Uterus (tissue), 4 donors: ENCODE measurements around the gene PRXL2C. TPM values are rescaled to one million over a fixed set of nuclear protein-coding genes. Genes with fewer than 3 reads are reported as not detected.

Experiments used
- DNase-seq, 2 donors: peaks; one replicate each; pipeline ENCODE4 v3.0.0-alpha.2; 2019 to 2020
- H3K27ac ChIP-seq, 2 donors: fragments of 200-600 bp; sonication (generic); 1 replicate in 1 of 2; 2 replicates in 1 of 2; pipeline ENCODE4 v1.5.1; 2016 to 2018
- H3K27me3 ChIP-seq, 2 donors: fragments of 200-600 bp; sonication (generic); one replicate each; pipeline ENCODE4 v1.5.1; 2018 to 2019; ENCODE audit warnings: control low read depth in 1 of 2
- H3K36me3 ChIP-seq, 2 donors: fragments of 200-600 bp; sonication (generic); one replicate each; pipeline ENCODE4 v1.5.1; 2019; ENCODE audit warnings: control low read depth in 1 of 2
- H3K4me1 ChIP-seq, 2 donors: fragments of 200-600 bp; sonication (generic); one replicate each; pipeline ENCODE4 v1.5.1; 2018 to 2019; ENCODE audit warnings: control low read depth in 1 of 2
- H3K4me3 ChIP-seq, 2 donors: fragments of 200-600 bp; sonication (generic); 1 replicate in 1 of 2; 2 replicates in 1 of 2; pipeline ENCODE4 v1.5.1; 2018 to 2019; ENCODE audit warnings: mild to moderate bottlenecking in 1 of 2
- H3K9me3 ChIP-seq, 2 donors: fragments of 200-600 bp; sonication (generic); one replicate each; pipeline ENCODE4 v1.5.1; 2019; ENCODE audit warnings: control low read depth in 1 of 2
- CTCF ChIP-seq, 4 experiments: fragments of 200-600 bp in 2 of 4; fragments of 450-650 bp in 2 of 4; sonication (generic) in 2 of 4; IDR thresholded peaks; one replicate each; pipeline ENCODE4 v1.5.1; 2016 to 2019; ENCODE audit warnings: antibody characterized with exemption in 4 of 4, mild to moderate bottlenecking in 2 of 4, moderate library complexity in 1 of 4
- POLR2A ChIP-seq, 2 donors: fragments of 450-650 bp; IDR thresholded peaks; one replicate each; pipeline ENCODE4 v1.6.1; 2016; ENCODE audit warnings: antibody characterized with exemption in 2 of 2, mild to moderate bottlenecking in 1 of 2, moderate library complexity in 1 of 2
- intact Hi-C: fragments of 100-400 bp; cut with DNase I; formaldehyde crosslinking; loops from one replicate; pipeline ENCODE4 v1.15.1; 2023; ENCODE audit warnings: low total_unique reads
- total RNA-seq, 4 donors: library from RNA; depleted of rRNA in 3 of 4; stranded (reverse); fragments of >200 nt in 3 of 4; gene quantifications; one replicate each; pipeline versions ENCODE4 v1.1.0 to v1.2.4, GENCODE V29; 2014 to 2023
- donor health status: DM: yes; HTN: yes; CAD: no.

PRXL2C gene
- total RNA-seq, 4 donors from 2014 or later = 8.5 to 24.7 (median 19.8) TPM

- H3K4me3 ChIP-seq = peak overlapping the region; percentile 34 to 68
- intact Hi-C loops = no loop called here
- DNase-seq = peak in 1 of 2 donors; percentile 20
- peak overlapping the region; percentile 61 to 66 for H3K27ac ChIP-seq
- no peaks in the 10 kb centered on the region for H3K27me3 ChIP-seq
- no peaks in the 10 kb centered on the region for H3K4me1 ChIP-seq
- no peak for TF ChIP-seq POLR2A (IDR thresholded peaks at IDR 0.05)
- TF ChIP-seq CTCF (IDR thresholded peaks at IDR 0.05) = no peak
- H3K36me3 ChIP-seq = no peaks in the 10 kb centered on the region
- no peaks in the 10 kb centered on the region for H3K9me3 ChIP-seq
Measured at GRCh38 chr9:96619124-96619465, 36.0 kb downstream of the PRXL2C start.

GRCh38 chr9:96618209-96619123 lies 36.7 kb downstream of the PRXL2C start:
- Histone ChIP-seq H3K27me3 (no peaks in the 10 kb centered on the region), H3K27ac (peak overlapping the region; percentile 61 to 66), H3K4me3 (peak overlapping the region; percentile 34 to 68), H3K9me3 (no peaks in the 10 kb centered on the region), H3K36me3 (no peaks in the 10 kb centered on the region), H3K4me1 (no peaks in the 10 kb centered on the region)
- DNase-seq = peak in 1 of 2 donors; percentile 36
- TF ChIP-seq CTCF (IDR thresholded peaks at IDR 0.05) (no peak), POLR2A (IDR thresholded peaks at IDR 0.05) (no peak)
- intact Hi-C loops = no loop called here

GRCh38 chr9:96617439-96618185 lies 37.5 kb downstream of the PRXL2C start:
- no peak overlapping the region for H3K4me3 ChIP-seq

GRCh38 chr9:96616817-96617438 lies 38.2 kb downstream of the PRXL2C start:
- no peaks in the 10 kb centered on the region for H3K4me1 ChIP-seq
- no peak overlapping the region for H3K27ac ChIP-seq
- H3K27me3 ChIP-seq = no peaks in the 10 kb centered on the region
- intact Hi-C loops = no loop called here
- no peaks in the 10 kb centered on the region for H3K36me3 ChIP-seq
- H3K9me3 ChIP-seq = no peaks in the 10 kb centered on the region
- TF ChIP-seq POLR2A (IDR thresholded peaks at IDR 0.05) (no peak), CTCF (IDR thresholded peaks at IDR 0.05) (no peak)
- DNase-seq = no peak
- no peak overlapping the region for H3K4me3 ChIP-seq

More at GRCh38 chr9:96617439-96618185, 37.5 kb downstream of the PRXL2C start:
- TF ChIP-seq POLR2A (IDR thresholded peaks at IDR 0.05) (no peak), CTCF (IDR thresholded peaks at IDR 0.05) (no peak)
- Histone ChIP-seq H3K27me3 (no peaks in the 10 kb centered on the region), H3K27ac (no peak overlapping the region), H3K4me1 (no peaks in the 10 kb centered on the region), H3K9me3 (no peaks in the 10 kb centered on the region), H3K36me3 (no peaks in the 10 kb centered on the region)
- intact Hi-C loops = no loop called here
- DNase-seq = no peak
